Spinal cord (tissue), 10 donors: ENCODE results near the gene OR52A5. TPM values are rescaled to one million over a fixed set of nuclear protein-coding genes. Genes with fewer than 3 reads are reported as not detected.
A peak's percentile ranks its signal among the peaks of the same experiment; 100 is the strongest.
"Not testable (repeated sequence)": the region's sequence is repeated elsewhere in the genome, so short reads cannot be mapped to it uniquely, and the experiment has no call there.

Experiments
- DNase-seq, 6 donors: peaks; one replicate each; pipeline versions ENCODE4 v3.0.0 to v3.0.0-alpha.2; 2013 to 2015; ENCODE audit warnings: low spot score in 6 of 6, low read depth in 4 of 6
- H3K27ac ChIP-seq: one replicate; pipeline ENCODE4 v1.5.1; 2013; ENCODE audit warnings: low read depth, low read length, control low read depth
- H3K27me3 ChIP-seq: one replicate; pipeline ENCODE4 v1.6.1; 2013; ENCODE audit warnings: low read length; ENCODE audit not compliant: control insufficient read depth, insufficient read depth
- H3K36me3 ChIP-seq: one replicate; pipeline ENCODE4 v1.6.1; 2013; ENCODE audit warnings: low read length; ENCODE audit not compliant: control insufficient read depth, insufficient read depth
- H3K4me1 ChIP-seq: one replicate; pipeline ENCODE4 v1.6.1; 2013; ENCODE audit warnings: low read length; ENCODE audit not compliant: control insufficient read depth, insufficient read depth
- H3K4me3 ChIP-seq: one replicate; pipeline ENCODE4 v1.5.1; 2013; ENCODE audit warnings: low read depth, low read length, control low read depth
- H3K9me3 ChIP-seq: one replicate; pipeline ENCODE4 v1.6.1; 2013; ENCODE audit warnings: low read length; ENCODE audit not compliant: control insufficient read depth, insufficient read depth
- WGBS: methylation state at CpG from one replicate; pipeline ENCODE4 v1.1.5; 2013; ENCODE audit warnings: missing lambda C conversion rate; ENCODE audit not compliant: insufficient coverage; 5-methylcytosine and 5-hydroxymethylcytosine counted together
- long read RNA-seq, 4 donors: transcript quantifications; one replicate each; lab custom pipeline, GENCODE V29; 2026
- polyA plus RNA-seq, 2 donors: library from polyadenylated mRNA; unstranded; fragments of 120-200 nt; gene quantifications; one replicate each; pipeline ENCODE4 v1.2.1, GENCODE V29; 2013; ENCODE audit not compliant: insufficient read length in 2 of 2
- total RNA-seq, 2 donors: library from RNA; depleted of rRNA in 1 of 2; stranded (reverse); fragments of 120-200 nt in 1 of 2; fragments of >200 nt in 1 of 2; gene quantifications; one replicate each; pipeline versions ENCODE4 v1.2.3 to v1.2.4, GENCODE V29; 2013 to 2014
- donor health status: healthy.

The OR52A5 gene
- total RNA-seq (under 1 TPM in 1 of 2 donors, not detected in 1; 0.06 TPM), polyA plus RNA-seq (not detected)
- long read RNA-seq, donor 1: 0 reads
- long read RNA-seq, donor 2: 0 reads
- long read RNA-seq, donor 3: 0 reads
- long read RNA-seq, donor 4: 0 reads

GRCh38 chr11:5137996-5138395 lies at the start of gene OR52A5:
Gene OR52A5, minus strand, starts transcription at chr11:5138356. Its CDS starts 5,714 bp downstream, at chr11:5132642.
- no peaks in the 10 kb centered on the region for H3K27me3 ChIP-seq
- H3K36me3 ChIP-seq: no peaks in the 10 kb centered on the region
- no peak within 1 kb of the TSS for H3K27ac ChIP-seq
- H3K4me3 ChIP-seq: no peak within 1 kb of the TSS
- no peaks in the 10 kb centered on the region for H3K9me3 ChIP-seq
- no peaks in the 10 kb centered on the region for H3K4me1 ChIP-seq
- 100% methylated on average over 1 of the region's 2 CpGs for WGBS
- peak in 1 of 6 donors; percentile 16 for DNase-seq

DNA sequence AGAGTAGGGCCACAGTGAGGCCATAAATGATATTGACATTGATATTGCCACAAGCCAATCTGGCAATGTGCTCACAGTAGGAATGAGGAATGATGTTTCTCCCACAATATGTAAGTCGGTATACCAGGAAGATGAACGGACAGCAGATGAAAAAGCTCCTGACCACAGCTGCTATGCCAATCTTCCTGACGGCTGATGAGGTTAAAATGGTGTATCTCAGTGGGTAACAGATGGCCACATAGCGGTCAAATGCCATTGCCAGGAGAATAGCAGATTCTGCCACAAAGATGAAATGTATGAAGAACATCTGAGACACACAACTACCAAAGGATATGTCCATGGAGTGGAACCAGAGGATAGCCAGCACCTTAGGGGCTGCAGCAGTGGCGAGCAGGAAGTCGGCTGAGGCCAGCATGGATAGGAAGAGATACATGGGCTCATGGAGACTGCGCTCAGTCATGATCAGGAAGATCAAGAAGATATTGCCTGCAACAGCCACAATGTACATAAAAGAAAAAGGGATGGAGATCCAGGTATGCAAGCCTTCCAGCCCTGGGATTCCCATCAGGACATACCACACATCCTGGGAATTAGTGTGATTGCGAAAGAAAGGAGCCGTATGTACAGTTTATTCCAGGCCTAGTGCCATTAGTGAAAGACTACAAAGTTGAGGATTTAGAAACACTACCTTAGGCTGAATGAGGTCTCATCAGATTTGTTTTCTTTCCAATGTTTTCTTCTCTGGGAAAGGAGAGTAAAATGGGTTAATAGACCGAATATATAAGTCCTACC lies 40.1 kb upstream of the OR52A5 start:
- Histone ChIP-seq H3K36me3 (no peaks in the 10 kb centered on the region), H3K27me3 (no peaks in the 10 kb centered on the region), H3K27ac (no peak overlapping the region), H3K9me3 (no peaks in the 10 kb centered on the region), H3K4me1 (no peaks in the 10 kb centered on the region), H3K4me3 (no peak overlapping the region)
- 82% methylated on average over 7 of the region's 10 CpGs for WGBS
- DNase-seq: no peak

- Histone ChIP-seq H3K27me3 (no peaks in the 10 kb centered on the region), H3K9me3 (no peaks in the 10 kb centered on the region), H3K36me3 (no peaks in the 10 kb centered on the region), H3K4me3 (no peak overlapping the region), H3K4me1 (no peaks in the 10 kb centered on the region), H3K27ac (no peak overlapping the region)
- no peak for DNase-seq
- WGBS: 100% methylated on average over 5 of the region's 7 CpGs
Measured at GRCh38 chr11:5174934-5175333, 36.8 kb upstream of the OR52A5 start.

DNA sequence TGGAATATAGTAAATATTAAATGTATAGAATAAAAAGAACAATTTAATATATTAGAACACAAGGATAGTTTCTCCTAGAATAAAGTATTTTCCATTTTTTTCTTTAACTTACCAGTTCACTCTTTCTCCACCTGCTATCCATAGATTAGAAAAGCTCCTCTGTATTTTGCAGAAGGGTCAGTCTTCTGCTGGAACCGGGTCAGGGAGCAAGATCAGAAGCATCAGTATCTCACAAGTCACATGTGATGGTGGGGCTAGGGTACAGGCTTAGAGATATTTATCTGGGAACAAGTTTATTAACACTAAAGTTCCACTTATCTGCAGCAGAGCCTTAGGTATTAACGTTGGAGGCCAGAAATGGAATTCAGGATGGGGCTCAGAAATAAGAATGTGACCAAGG lies 33.7 kb upstream of the OR52A5 start:
- no peaks in the 10 kb centered on the region for H3K36me3 ChIP-seq
- no peak overlapping the region for H3K27ac ChIP-seq
- no peaks in the 10 kb centered on the region for H3K9me3 ChIP-seq
- no CpG with 5 or more reads among the region's 2 CpGs for WGBS
- H3K4me1 ChIP-seq: no peaks in the 10 kb centered on the region
- H3K27me3 ChIP-seq: no peaks in the 10 kb centered on the region
- H3K4me3 ChIP-seq: no peak overlapping the region
- DNase-seq: no peak

GRCh38 chr11:5165898-5166297 lies 27.7 kb upstream of the OR52A5 start:
- not testable (repeated sequence) for H3K36me3 ChIP-seq, H3K27me3 ChIP-seq, H3K27ac ChIP-seq, H3K4me1 ChIP-seq, DNase-seq, H3K9me3 ChIP-seq, H3K4me3 ChIP-seq

DNA sequence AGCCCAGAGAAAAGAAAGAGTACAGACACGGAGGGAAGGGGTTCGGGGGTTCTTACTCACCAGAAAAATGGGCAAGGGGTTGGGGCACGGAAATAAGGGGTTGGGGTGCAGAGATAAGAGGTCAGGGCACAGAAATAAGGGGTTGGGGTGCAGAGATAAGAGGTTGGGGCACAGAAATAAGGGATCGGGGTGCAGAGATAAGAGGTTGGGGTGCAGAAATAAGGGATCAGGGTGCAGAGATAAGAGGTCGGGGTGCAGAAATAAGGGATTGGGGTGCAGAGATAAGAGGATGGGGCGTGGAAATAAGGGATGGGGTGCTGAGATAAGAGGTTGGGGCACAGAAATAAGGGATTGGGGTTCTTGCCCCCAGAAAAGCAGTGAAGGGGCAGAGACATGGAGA lies 26.7 kb upstream of the OR52A5 start:
- not testable (repeated sequence) for H3K36me3 ChIP-seq, H3K27me3 ChIP-seq, H3K4me1 ChIP-seq, H3K27ac ChIP-seq, H3K9me3 ChIP-seq, DNase-seq, H3K4me3 ChIP-seq
- WGBS: 99% methylated on average over 5 of the region's 6 CpGs

DNA sequence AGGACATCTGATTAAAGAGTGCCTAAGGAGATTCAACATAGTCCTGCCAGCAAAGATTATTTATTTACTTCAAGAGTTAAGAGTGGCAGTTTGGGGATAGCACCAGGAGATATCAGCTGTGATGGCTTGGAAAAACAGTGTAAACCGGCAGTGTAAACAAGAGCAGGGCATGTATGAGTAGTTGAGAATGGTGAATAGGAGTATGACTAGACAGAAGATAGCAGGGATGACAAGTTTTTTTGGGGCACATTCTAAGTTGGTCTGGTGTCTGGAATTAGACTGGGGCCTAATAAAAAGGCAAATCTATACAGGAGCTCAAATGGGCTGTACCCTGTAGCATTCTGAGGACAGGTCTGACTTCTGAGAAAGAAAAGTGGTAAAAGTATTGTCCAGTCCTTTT lies 22.9 kb upstream of the OR52A5 start:
- not testable (repeated sequence) for H3K27ac ChIP-seq, H3K36me3 ChIP-seq, H3K27me3 ChIP-seq, H3K4me1 ChIP-seq, DNase-seq, H3K9me3 ChIP-seq, H3K4me3 ChIP-seq
- WGBS: no CpG with 5 or more reads among the region's 1 CpG

GRCh38 chr11:5160217-5160616 lies 22.1 kb upstream of the OR52A5 start:
- DNase-seq, H3K9me3 ChIP-seq, H3K27ac ChIP-seq, H3K36me3 ChIP-seq, H3K4me3 ChIP-seq, H3K4me1 ChIP-seq, H3K27me3 ChIP-seq: not testable (repeated sequence)
- WGBS: 100% methylated on average over 3 of the region's 4 CpGs

DNA sequence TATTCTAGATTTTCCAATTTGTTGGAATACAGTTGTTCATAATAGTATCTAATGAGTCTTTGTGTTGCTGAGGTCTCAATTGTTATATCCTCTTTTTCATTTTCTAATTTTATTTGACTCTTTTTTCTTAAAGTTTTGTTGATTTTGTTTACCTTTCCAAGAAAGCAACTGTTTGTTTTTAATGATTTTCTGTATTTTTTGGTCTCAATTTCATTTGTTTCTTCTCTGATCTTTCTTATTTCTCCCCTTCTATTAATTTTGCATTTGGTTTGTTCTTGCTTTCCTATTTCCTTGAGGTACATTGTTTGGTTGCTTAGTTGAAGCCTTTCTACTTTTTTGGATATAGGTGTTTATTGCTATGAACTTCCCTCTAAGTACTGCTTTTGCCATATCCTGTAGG lies 21.6 kb upstream of the OR52A5 start:
- Histone ChIP-seq H3K36me3 (no peaks in the 10 kb centered on the region), H3K4me3 (no peak overlapping the region), H3K27me3 (no peaks in the 10 kb centered on the region), H3K4me1 (no peaks in the 10 kb centered on the region), H3K9me3 (no peaks in the 10 kb centered on the region), H3K27ac (no peak overlapping the region)
- DNase-seq: no peak

- H3K27ac ChIP-seq: no peak within 1 kb of the TSS
- DNase-seq: no peak
Measured at GRCh38 chr11:5154657-5155056, 16.5 kb upstream of the OR52A5 start, which contains the start of gene OR52A1. Gene OR52A1, minus strand, starts transcription at chr11:5154757. Its CDS starts 2,388 bp downstream, at chr11:5152369.

More at GRCh38 chr11:5154657-5155056, 16.5 kb upstream of the OR52A5 start, which contains the start of gene OR52A1:
- WGBS: 90% methylated on average over 1 of the region's 3 CpGs
- Histone ChIP-seq H3K4me1 (no peaks in the 10 kb centered on the region), H3K9me3 (no peaks in the 10 kb centered on the region), H3K4me3 (no peak within 1 kb of the TSS), H3K27me3 (no peaks in the 10 kb centered on the region), H3K36me3 (no peaks in the 10 kb centered on the region)
